Uterus (tissue), 2 donors: ENCODE results near the gene GPSM1.

Experiments used
- POLR2A ChIP-seq, 2 donors: fragments of 450-650 bp; IDR thresholded peaks; one replicate each; pipeline ENCODE4 v1.6.1; 2016; ENCODE audit warnings: antibody characterized with exemption in 2 of 2, mild to moderate bottlenecking in 1 of 2, moderate library complexity in 1 of 2
- TF ChIP-seq, protein P1 (sequence below), 4 experiments: fragments of 200-600 bp in 2 of 4; fragments of 450-650 bp in 2 of 4; sonication (generic) in 2 of 4; IDR thresholded peaks; one replicate each; pipeline ENCODE4 v1.5.1; 2016 to 2019; ENCODE audit warnings: antibody characterized with exemption in 4 of 4, mild to moderate bottlenecking in 2 of 4, moderate library complexity in 1 of 4

DNA sequence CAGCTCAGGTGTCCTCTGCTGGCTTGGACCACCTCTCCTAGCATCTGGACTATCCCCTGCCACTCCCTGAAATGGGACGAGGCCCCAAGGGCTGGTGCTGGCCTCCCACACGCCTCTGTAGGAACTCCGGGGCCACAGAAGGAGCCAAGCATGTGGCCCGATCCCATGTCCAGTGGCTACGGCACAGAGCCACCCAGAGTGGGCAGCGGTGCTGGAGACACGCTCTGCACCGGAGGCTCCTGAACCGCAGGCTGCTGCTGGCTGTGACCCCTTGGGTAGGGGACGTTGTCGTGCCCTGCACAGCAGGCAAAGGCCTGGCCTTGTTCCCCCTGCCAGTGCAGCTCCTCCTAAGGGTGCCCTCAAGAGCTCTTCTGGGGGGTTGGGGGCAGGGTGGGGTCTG, 52.6 kb downstream of the GPSM1 start:
- TF ChIP-seq, protein P1, sequence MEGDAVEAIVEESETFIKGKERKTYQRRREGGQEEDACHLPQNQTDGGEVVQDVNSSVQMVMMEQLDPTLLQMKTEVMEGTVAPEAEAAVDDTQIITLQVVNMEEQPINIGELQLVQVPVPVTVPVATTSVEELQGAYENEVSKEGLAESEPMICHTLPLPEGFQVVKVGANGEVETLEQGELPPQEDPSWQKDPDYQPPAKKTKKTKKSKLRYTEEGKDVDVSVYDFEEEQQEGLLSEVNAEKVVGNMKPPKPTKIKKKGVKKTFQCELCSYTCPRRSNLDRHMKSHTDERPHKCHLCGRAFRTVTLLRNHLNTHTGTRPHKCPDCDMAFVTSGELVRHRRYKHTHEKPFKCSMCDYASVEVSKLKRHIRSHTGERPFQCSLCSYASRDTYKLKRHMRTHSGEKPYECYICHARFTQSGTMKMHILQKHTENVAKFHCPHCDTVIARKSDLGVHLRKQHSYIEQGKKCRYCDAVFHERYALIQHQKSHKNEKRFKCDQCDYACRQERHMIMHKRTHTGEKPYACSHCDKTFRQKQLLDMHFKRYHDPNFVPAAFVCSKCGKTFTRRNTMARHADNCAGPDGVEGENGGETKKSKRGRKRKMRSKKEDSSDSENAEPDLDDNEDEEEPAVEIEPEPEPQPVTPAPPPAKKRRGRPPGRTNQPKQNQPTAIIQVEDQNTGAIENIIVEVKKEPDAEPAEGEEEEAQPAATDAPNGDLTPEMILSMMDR (IDR thresholded peaks at IDR 0.05), result no peak
- no peak for TF ChIP-seq POLR2A (IDR thresholded peaks at IDR 0.05)
